ENCODE data around the gene CFAP57.

- TF ChIP-seq CTCF (IDR thresholded peaks at IDR 0.05; ENCODE audit: poor library complexity) (no peak), EZH2 (IDR thresholded peaks at IDR 0.05; ENCODE audit: borderline replicate concordance) (no peak), EZH2phosphoT487 (IDR thresholded peaks at IDR 0.05; ENCODE audit: low read depth, severe bottlenecking, unreplicated experiment) (no peak)
Measured at GRCh38 chr1:43272576-43273571, 100.7 kb downstream of the CFAP57 start.
